K562 (cell line): Measurements from ENCODE around the gene MAPKAPK2. TPM values are rescaled to one million over a fixed set of nuclear protein-coding genes. Genes with fewer than 3 reads are reported as not detected.

Source experiments
- ATAC-seq: fragments of 200-7000 bp; cut with Tn5 transposase; 3 replicates; pipeline ENCODE4 v1.9.1; 2020; ENCODE audit warnings: moderate library complexity
- BruUV-seq: library from RNA; stranded (reverse); fragments of 400-500 nt; replicated peaks from 2 replicates; lab custom pipeline; 2021; lab: Mats Ljungman, UMichigan
- CTCF ChIA-PET: fragments of 300-600 bp; formaldehyde crosslinking; extraction: SDS; loops from one replicate; lab custom pipeline; 2021; ENCODE audit warnings: low intra/inter-chr PET ratio; lab: Yijun Ruan, JAX
- POLR2A ChIA-PET: fragments of 300-600, 350-650 bp; sonication (Branson Sonifier 250); formaldehyde crosslinking; extraction: SDS; loops from one replicate; lab custom pipeline; 2021; ENCODE audit warnings: antibody characterized with exemption, inconsistent platforms; lab: Yijun Ruan, JAX
- DNase-seq, 4 experiments: peaks; one replicate each; pipeline versions ENCODE4 v3.0.0 to v3.0.0-alpha.2; 2011 to 2018; ENCODE audit warnings: low spot score in 3 of 4, mixed read lengths in 3 of 4; ENCODE audit errors: extremely low read depth in 1 of 4
- FAIRE-seq: peaks from 2 replicates; lab custom pipeline; 2011; peaks lifted over from hg19 to GRCh38; lab: Jason Lieb, UNC
- H2AFZ ChIP-seq: 2 replicates; pipeline ENCODE4 v1.6.0; 2011; ENCODE audit warnings: low read depth, low read length, control low read depth, inconsistent platforms
- H3K27ac ChIP-seq: fragments of 200-600 bp; 3 replicates; pipeline ENCODE4 v1.8.0; 2011; ENCODE audit warnings: low read depth, mild to moderate bottlenecking, control low read depth, inconsistent platforms, low read length, moderate library complexity, mixed read lengths; ENCODE audit errors: extremely low read depth
- H3K27me3 ChIP-seq, 2 experiments: fragments of 300-600 bp in 1 of 2; 2 replicates in 1 of 2; 3 replicates in 1 of 2; pipeline versions ENCODE4 v1.6.0 to v1.8.0; 2011; ENCODE audit warnings: inconsistent platforms in 2 of 2, low read length in 2 of 2, mild to moderate bottlenecking in 1 of 2, mixed read lengths in 1 of 2, moderate library complexity in 1 of 2; ENCODE audit not compliant: control insufficient read depth in 2 of 2, insufficient read depth in 2 of 2
- H3K36me3 ChIP-seq: fragments of 300-600 bp; 3 replicates; pipeline ENCODE4 v1.8.0; 2011; ENCODE audit warnings: mild to moderate bottlenecking, low read length, inconsistent platforms; ENCODE audit not compliant: control insufficient read depth, insufficient read depth
- H3K4me1 ChIP-seq, 2 experiments: fragments of 200-600 bp in 1 of 2; replicated peaks in 1 of 2; 2 replicates in 1 of 2; 3 replicates in 1 of 2; pipeline versions ENCODE4 v1.5.1 to v1.8.0; 2011; ENCODE audit warnings: inconsistent platforms in 2 of 2, low read length in 2 of 2, mild to moderate bottlenecking in 1 of 2, mixed read lengths in 1 of 2, moderate library complexity in 1 of 2; ENCODE audit not compliant: control insufficient read depth in 2 of 2, insufficient read depth in 2 of 2
- H3K4me2 ChIP-seq: 2 replicates; pipeline ENCODE4 v1.6.1; 2011; ENCODE audit warnings: low read length, control low read depth, inconsistent platforms, mixed read lengths; ENCODE audit not compliant: insufficient read depth
- H3K4me3 ChIP-seq: fragments of 200-600 bp; sonication (generic), shearing (Covaris generic); 2 replicates; pipeline ENCODE4 v1.5.1; 2016; ENCODE audit warnings: control low read depth, inconsistent platforms
- H3K79me2 ChIP-seq: fragments of 200-600 bp; 3 replicates; pipeline ENCODE4 v1.8.0; 2011; ENCODE audit warnings: low read length, inconsistent platforms; ENCODE audit not compliant: control insufficient read depth, insufficient read depth
- H3K9ac ChIP-seq, 2 experiments: 2 replicates each; pipeline versions ENCODE4 v1.6.0 to v1.6.1; 2011; ENCODE audit warnings: low read depth in 2 of 2, low read length in 2 of 2, control low read depth in 1 of 2, inconsistent platforms in 1 of 2, mild to moderate bottlenecking in 1 of 2, mixed read lengths in 1 of 2; ENCODE audit not compliant: insufficient read depth in 1 of 2
- H3K9me1 ChIP-seq: one replicate; pipeline ENCODE4 v1.6.0; 2011; ENCODE audit warnings: inconsistent platforms, mild to moderate bottlenecking, low read length, moderate library complexity; ENCODE audit not compliant: control insufficient read depth, insufficient read depth
- H3K9me3 ChIP-seq: replicated peaks from 2 replicates; pipeline ENCODE4 v1.5.1; 2011; ENCODE audit warnings: low read depth, low read length, inconsistent platforms; ENCODE audit not compliant: control insufficient read depth, insufficient read depth
- H4K20me1 ChIP-seq: replicated peaks from 2 replicates; pipeline ENCODE4 v1.6.1; 2011; ENCODE audit warnings: low read length, inconsistent platforms, mixed read lengths; ENCODE audit not compliant: control insufficient read depth, insufficient read depth
- EHMT2 ChIP-seq: fragments of 450-650 bp; IDR thresholded peaks from 2 replicates; pipeline ENCODE4 v1.6.1; 2018; ENCODE audit warnings: antibody characterized with exemption
- HDAC1 ChIP-seq, 2 experiments: fragments of 450-650 bp; IDR thresholded peaks; 2 replicates each; pipeline ENCODE4 v1.6.1; 2016 to 2017; ENCODE audit warnings: inconsistent platforms in 1 of 2, mild to moderate bottlenecking in 1 of 2, moderate library complexity in 1 of 2
- HDAC6 ChIP-seq: IDR thresholded peaks from 2 replicates; pipeline ENCODE4 v1.6.1; 2012; ENCODE audit warnings: low read depth, mild to moderate bottlenecking, control low read depth, inconsistent platforms, low read length, moderate library complexity
- ZZZ3 ChIP-seq: fragments of 450-650 bp; IDR thresholded peaks from 2 replicates; pipeline ENCODE4 v1.6.1; 2016; ENCODE audit warnings: antibody characterized with exemption, mild to moderate bottlenecking, moderate library complexity
- WGBS: fragments of 100-300 bp; shearing (Covaris generic); methylation state at CpG from one replicate; pipeline ENCODE4 v1.1.6; 2016; ENCODE audit warnings: low coverage, mixed read lengths; ENCODE audit not compliant: insufficient coverage; ENCODE audit errors: missing lambda C conversion rate; 5-methylcytosine and 5-hydroxymethylcytosine counted together
- in situ Hi-C: fragments of 300-500 bp; cut with MboI; formaldehyde crosslinking; loops from 4 replicates; pipeline ENCODE4 v1.15.0; 2018; ENCODE audit warnings: inconsistent platforms, mixed read lengths
- intact Hi-C: fragments of 100-400 bp; cut with micrococcal nuclease; formaldehyde crosslinking; loops from 2 replicates; pipeline ENCODE4 v1.14.2; 2022
- polyA plus RNA-seq, 8 experiments: library from polyadenylated mRNA; depleted of rRNA in 4 of 8; stranded (reverse) in 5 of 8; unstranded in 3 of 8; fragments of >200 nt; fragmentation: Nextera tagmentation in 2 of 8; fragmentation: Illumina TruSeq in 1 of 8; extraction: Ambion mirVana in 2 of 8; extraction: Trizol in 1 of 8; gene quantifications; 2 replicates each; pipeline versions ENCODE4 v1.2.1 to v1.2.3, GENCODE V29; 2011 to 2014; ENCODE audit warnings: inconsistent platforms in 1 of 8, missing spikeins in 1 of 8
- total RNA-seq, 7 experiments: library from RNA; depleted of rRNA in 6 of 7; stranded (reverse); fragments of >200 nt in 6 of 7; fragmentation: Illumina TruSeq in 2 of 7; extraction: Trizol in 2 of 7; gene quantifications; 2 replicates each; pipeline versions ENCODE4 v1.2.1 to v1.2.3, GENCODE V29; 2011 to 2021; ENCODE audit warnings: low replicate concordance in 1 of 7
- TF ChIP-seq, protein P1 (sequence below): fragments of 450-650 bp; IDR thresholded peaks from 2 replicates; pipeline ENCODE4 v1.6.1; 2018; ENCODE audit not compliant: partially characterized antibody
- TF ChIP-seq, protein P2 (sequence below): sonication (generic); formaldehyde crosslinking; IDR thresholded peaks from 2 replicates; pipeline ENCODE4 v1.8.1; 2023; ENCODE audit warnings: mild to moderate bottlenecking, missing genetic modification reagents
- TF ChIP-seq, protein P3 (sequence below): fragments of 250-450 bp; sonication (Bioruptor Pico); IDR thresholded peaks from 2 replicates; pipeline ENCODE4 v1.4.0; 2020

Gene MAPKAPK2
- total and polyA plus RNA-seq, 9 of the 15 experiments (the other 6 are each of a cell fraction or from before 2014, with no cell fraction given): 0.63 to 94.2 (median 52.1) TPM

DNA sequence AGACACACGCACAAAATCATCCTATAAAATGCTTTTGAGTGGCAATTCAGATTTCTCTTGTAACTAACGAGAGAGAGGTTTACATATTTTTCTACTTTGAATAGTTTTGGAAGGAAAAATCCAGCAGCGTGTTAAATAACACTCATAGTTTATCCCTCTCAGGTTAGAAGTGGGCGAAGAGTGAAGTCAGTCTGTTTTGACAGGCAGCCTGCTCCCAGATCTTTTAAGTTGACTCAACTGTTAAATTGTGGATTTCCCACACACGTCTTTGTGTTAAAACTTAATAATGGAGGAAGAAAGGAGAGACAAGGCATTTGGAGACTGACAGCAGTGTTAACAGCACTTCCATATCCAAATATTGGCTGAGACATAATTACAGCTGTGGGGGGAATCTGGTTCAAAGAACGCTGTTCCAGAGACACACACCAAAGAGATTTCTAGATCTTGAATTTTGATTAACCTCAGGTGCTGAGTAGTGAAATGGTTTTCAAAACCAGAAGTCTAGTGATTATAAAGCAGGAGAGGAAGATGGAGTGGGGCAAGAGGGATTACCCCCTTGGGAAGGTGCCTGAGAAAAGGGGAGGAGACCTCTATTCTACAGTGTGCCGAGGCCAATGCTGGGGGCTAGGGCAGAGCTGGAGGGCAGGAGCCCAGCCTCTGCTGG, 2.7 kb downstream of the MAPKAPK2 start (continued):
- TF ChIP-seq, protein P1, sequence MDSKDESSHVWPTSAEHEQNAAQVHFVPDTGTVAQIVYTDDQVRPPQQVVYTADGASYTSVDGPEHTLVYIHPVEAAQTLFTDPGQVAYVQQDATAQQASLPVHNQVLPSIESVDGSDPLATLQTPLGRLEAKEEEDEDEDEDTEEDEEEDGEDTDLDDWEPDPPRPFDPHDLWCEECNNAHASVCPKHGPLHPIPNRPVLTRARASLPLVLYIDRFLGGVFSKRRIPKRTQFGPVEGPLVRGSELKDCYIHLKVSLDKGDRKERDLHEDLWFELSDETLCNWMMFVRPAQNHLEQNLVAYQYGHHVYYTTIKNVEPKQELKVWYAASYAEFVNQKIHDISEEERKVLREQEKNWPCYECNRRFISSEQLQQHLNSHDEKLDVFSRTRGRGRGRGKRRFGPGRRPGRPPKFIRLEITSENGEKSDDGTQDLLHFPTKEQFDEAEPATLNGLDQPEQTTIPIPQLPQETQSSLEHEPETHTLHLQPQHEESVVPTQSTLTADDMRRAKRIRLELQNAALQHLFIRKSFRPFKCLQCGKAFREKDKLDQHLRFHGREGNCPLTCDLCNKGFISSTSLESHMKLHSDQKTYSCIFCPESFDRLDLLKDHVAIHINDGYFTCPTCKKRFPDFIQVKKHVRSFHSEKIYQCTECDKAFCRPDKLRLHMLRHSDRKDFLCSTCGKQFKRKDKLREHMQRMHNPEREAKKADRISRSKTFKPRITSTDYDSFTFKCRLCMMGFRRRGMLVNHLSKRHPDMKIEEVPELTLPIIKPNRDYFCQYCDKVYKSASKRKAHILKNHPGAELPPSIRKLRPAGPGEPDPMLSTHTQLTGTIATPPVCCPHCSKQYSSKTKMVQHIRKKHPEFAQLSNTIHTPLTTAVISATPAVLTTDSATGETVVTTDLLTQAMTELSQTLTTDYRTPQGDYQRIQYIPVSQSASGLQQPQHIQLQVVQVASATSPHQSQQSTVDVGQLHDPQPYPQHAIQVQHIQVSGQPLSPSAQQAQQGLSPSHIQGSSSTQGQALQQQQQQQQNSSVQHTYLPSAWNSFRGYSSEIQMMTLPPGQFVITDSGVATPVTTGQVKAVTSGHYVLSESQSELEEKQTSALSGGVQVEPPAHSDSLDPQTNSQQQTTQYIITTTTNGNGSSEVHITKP: peak; percentile 71

DNA sequence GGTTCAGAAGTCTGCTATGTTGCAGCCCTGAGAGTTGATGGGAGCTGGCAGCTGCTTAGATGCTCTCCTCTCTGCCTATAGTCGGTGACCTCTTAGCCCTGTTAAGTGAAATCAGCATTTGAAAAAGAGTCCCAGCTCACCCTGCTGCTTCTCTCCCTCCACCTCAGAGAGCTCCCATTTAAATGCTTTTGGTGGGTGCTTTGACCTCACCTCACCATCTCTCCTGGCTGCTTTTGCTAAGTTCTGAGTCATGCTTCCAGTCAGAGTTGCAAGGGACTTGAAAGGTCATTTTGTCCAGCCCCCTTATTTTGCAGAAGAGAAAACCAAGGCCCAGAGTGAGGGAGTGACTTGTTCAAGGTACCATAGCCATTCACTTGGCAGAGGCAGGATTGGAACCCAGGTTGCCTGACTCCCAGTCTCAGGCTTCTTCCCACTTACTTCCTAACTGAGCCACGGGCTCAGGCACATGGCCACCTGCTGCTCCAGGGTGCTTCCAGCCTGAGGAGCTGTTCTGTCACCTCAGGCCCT, 3.3 kb downstream of the MAPKAPK2 start:
- in situ Hi-C loops: no loop called here
- FAIRE-seq: peak; percentile 80
- TF ChIP-seq ZZZ3 (no peak), EHMT2 (no peak), HDAC1 (IDR thresholded peaks at IDR 0.05) (peak in 1 of 2 experiments; percentile 62; a peak in 1 of 4 replicates), HDAC6 (no peak)
- TF ChIP-seq, protein P2, sequence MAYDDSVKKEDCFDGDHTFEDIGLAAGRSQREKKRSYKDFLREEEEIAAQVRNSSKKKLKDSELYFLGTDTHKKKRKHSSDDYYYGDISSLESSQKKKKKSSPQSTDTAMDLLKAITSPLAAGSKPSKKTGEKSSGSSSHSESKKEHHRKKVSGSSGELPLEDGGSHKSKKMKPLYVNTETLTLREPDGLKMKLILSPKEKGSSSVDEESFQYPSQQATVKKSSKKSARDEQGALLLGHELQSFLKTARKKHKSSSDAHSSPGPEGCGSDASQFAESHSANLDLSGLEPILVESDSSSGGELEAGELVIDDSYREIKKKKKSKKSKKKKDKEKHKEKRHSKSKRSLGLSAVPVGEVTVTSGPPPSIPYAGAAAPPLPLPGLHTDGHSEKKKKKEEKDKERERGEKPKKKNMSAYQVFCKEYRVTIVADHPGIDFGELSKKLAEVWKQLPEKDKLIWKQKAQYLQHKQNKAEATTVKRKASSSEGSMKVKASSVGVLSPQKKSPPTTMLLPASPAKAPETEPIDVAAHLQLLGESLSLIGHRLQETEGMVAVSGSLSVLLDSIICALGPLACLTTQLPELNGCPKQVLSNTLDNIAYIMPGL: no peak
- TF ChIP-seq, protein P3, sequence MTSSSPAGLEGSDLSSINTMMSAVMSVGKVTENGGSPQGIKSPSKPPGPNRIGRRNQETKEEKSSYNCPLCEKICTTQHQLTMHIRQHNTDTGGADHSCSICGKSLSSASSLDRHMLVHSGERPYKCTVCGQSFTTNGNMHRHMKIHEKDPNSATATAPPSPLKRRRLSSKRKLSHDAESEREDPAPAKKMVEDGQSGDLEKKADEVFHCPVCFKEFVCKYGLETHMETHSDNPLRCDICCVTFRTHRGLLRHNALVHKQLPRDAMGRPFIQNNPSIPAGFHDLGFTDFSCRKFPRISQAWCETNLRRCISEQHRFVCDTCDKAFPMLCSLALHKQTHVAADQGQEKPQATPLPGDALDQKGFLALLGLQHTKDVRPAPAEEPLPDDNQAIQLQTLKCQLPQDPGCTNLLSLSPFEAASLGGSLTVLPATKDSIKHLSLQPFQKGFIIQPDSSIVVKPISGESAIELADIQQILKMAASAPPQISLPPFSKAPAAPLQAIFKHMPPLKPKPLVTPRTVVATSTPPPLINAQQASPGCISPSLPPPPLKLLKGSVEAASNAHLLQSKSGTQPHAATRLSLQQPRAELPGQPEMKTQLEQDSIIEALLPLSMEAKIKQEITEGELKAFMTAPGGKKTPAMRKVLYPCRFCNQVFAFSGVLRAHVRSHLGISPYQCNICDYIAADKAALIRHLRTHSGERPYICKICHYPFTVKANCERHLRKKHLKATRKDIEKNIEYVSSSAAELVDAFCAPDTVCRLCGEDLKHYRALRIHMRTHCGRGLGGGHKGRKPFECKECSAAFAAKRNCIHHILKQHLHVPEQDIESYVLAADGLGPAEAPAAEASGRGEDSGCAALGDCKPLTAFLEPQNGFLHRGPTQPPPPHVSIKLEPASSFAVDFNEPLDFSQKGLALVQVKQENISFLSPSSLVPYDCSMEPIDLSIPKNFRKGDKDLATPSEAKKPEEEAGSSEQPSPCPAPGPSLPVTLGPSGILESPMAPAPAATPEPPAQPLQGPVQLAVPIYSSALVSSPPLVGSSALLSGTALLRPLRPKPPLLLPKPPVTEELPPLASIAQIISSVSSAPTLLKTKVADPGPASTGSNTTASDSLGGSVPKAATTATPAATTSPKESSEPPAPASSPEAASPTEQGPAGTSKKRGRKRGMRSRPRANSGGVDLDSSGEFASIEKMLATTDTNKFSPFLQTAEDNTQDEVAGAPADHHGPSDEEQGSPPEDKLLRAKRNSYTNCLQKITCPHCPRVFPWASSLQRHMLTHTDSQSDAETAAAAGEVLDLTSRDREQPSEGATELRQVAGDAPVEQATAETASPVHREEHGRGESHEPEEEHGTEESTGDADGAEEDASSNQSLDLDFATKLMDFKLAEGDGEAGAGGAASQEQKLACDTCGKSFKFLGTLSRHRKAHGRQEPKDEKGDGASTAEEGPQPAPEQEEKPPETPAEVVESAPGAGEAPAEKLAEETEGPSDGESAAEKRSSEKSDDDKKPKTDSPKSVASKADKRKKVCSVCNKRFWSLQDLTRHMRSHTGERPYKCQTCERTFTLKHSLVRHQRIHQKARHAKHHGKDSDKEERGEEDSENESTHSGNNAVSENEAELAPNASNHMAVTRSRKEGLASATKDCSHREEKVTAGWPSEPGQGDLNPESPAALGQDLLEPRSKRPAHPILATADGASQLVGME (CRISPR knock-in tag): no peak

More for the DNA sequence above, 3.3 kb downstream of the MAPKAPK2 start:
- Histone ChIP-seq H3K79me2 (peaks cover 77% of the 10 kb centered on the region), H3K9me3 (no peaks in the 10 kb centered on the region), H3K4me2 (peak overlapping the region; percentile 89), H3K9ac (peak overlapping the region; percentile 74 to 86; a peak in 3 of 4 replicates), H3K27me3 (no peaks in the 10 kb centered on the region), H3K9me1 (peaks cover 19% of the 10 kb centered on the region), H4K20me1 (peaks cover 57% of the 10 kb centered on the region), H3K36me3 (peaks cover 12% of the 10 kb centered on the region; the same call in 2 of the 3 replicates), H2AFZ (no peak overlapping the region), H3K4me1 (peaks cover 60 to 74% of the 10 kb centered on the region in 2 experiments), H3K27ac (no peak overlapping the region; the same call in 1 of the 3 replicates), H3K4me3 (no peak overlapping the region)
- 25% methylated on average over 2 of the region's 2 CpGs for WGBS
- intact Hi-C loops: no loop called here
- POLR2A ChIA-PET: interaction anchor here (0.6 to 10.1 kb wide), 15 partner anchors 9 to 198 kb away, joined by 3 to 130 read pairs (median 3); no protein-coding TSS in a partner anchor
- no TSS peak for BruUV-seq
- no peak; the same call in 2 of the 3 replicates for ATAC-seq
- CTCF ChIA-PET: no interaction called here
- peak in 3 of 4 experiments; percentile 14 to 69 (median 50) for DNase-seq
